Measurements from ENCODE around the gene CPTP.

Gene CPTP

DNA sequence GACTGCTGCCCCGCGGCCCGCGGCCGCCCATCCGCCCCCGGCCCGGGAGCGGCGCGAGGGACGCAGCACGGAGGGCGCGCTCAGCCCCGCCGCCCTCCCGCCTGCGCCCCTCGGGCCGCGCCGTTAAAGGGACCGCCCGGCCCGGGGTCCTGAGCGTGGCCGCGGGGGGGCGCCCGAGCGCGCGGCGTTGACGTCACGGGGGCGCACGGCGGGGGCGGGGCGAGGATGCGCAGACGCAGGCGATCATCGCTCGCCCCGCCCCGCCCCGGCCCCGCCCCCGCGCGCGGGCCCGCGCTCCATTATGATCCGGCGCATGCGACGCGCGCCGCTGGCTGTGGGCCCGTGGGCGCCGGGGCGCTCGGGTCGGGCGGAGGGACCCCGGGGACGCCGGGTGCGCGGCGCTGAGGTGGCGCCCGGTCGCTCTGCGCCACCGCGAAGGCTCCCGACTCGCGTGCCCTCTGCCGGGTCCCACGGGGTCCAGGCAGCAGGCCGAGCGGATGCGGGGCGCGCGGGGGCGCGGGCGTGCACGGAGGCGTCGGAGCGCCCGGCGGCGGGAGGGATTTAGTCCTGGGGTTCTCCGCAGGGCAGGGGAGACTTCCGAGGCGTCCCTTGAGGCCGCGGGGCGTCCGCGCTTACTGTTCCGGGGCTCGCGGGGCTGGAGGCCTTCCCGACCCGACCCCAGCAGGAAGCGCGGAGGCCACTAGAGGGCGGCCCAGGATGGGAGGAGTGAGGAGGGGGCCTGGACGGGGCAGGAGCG is 24.8 kb downstream of the CPTP start, which contains the start of gene DVL1:
DVL1 (minus strand) TSS at position 163 of the 757 bp plus-strand sequence. CDS start 353 bp downstream, outside the sequence.
- DNase-seq (ENCODE audit: low spot score), result peak; percentile 83

DNA sequence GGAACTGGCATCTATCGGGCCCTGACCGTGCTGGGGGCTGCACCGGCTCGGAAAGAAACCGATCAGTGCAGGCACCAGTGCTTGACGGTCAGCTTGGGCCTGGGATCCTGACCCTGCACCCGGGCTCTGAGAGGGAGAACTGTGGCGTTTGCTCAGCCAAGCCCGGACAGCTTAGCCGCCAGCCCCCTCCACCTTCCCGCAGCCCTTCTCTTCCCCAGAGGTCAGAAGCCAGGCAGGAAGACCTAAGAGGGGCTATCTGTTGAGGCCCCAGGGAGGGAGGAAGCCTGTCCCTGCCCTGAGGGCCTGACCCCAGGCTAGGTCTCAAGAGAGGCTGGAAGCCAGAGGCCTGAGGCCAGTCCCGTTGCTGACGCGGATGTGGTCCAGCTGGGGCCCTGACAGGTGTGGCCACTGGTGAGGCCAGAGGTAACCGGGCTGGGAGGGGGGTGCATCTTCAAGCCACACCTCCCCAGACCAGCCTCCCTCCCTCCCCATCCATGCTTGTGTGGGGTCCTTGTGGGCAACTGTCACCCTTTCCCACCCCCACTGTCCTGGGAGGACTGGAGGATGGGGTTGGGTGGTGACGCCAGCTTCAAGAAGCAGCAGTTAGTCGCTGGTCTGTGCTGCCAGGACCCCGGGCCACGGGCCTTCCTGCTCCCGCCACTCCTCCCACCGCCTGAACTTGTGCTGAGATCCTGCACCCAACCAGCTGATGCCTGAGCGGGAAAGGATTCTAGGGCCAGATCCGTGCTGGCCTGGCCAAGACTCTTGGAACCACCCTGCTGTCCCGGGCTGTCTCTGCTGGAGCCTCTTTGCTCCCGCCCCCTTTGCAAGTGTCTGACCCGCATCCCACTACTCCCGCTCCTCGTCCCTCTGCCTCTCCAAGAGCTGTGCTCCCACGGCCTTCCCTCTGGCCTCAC is 27.2 kb downstream of the CPTP start:
- peak; percentile 50 for DNase-seq (ENCODE audit: low spot score)

DNA sequence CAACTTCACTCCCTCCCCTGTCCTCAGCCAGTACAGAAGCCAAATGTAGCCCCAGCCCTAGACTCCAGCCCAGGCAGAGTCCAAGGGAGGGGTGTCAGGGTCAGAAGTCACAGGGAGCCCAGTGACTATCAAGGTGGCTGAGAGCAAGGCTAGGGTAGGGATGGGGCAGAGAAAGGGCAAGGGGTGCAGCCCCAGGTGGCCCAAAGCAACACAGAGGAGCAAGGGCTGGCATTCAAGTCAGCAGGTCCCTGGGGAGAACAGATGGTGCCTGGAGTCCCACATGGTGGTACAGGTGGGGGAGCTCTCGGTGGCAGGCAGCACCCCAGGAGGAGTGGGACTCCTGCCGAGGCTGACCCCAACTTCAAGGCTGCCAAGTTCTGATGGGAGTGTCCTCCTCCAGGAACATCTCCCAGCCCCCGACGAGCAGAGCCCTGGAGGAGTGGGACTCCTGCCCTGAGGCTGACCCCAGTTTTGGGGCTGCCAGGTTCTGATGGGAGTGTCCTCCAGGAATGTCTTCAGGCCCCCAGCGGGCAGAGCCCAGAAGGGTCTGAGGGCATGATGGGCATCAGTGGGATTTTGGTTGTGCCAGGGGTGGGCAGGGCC is 28.3 kb downstream of the CPTP start:
- no peak for DNase-seq (ENCODE audit: low spot score)

DNA sequence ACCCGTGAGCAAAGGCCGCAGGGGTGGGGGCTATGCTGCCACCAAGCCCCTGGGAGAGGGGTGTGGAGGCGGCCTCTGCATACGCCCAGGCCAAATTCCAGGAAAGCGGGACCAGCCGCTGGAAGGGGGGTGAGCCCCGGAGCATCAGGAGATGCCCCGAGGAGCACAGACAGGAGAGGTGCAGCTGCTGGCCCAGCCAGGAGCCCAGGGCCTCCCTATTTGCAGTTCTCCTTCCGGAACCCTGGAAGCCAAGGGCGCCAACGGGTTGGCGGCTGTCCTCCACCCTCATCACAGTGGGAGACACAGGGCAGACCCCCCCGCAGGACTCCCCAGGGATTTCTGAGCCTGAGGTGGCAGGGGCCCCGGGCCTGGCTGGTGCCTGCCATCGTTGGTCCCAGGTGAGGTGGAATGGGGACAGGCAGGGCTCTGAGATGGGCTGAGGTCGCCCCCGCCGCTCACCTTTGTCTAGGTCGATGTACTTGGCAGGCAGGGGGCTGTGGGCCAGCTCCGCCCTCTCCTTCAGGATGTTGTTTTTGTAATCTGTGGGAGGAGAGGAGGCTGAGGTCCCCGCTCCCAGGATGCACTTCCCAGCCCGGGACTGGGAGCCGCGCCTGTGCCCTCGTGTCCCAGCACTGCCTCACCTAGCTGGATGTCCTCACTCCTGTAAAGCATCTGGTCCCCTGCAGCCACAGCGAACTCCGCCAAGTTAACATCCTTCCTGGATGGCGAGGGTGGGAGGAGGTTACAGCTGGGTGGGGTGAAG is 29.0 kb downstream of the CPTP start:
- no peak for DNase-seq (ENCODE audit: low spot score)

DNA sequence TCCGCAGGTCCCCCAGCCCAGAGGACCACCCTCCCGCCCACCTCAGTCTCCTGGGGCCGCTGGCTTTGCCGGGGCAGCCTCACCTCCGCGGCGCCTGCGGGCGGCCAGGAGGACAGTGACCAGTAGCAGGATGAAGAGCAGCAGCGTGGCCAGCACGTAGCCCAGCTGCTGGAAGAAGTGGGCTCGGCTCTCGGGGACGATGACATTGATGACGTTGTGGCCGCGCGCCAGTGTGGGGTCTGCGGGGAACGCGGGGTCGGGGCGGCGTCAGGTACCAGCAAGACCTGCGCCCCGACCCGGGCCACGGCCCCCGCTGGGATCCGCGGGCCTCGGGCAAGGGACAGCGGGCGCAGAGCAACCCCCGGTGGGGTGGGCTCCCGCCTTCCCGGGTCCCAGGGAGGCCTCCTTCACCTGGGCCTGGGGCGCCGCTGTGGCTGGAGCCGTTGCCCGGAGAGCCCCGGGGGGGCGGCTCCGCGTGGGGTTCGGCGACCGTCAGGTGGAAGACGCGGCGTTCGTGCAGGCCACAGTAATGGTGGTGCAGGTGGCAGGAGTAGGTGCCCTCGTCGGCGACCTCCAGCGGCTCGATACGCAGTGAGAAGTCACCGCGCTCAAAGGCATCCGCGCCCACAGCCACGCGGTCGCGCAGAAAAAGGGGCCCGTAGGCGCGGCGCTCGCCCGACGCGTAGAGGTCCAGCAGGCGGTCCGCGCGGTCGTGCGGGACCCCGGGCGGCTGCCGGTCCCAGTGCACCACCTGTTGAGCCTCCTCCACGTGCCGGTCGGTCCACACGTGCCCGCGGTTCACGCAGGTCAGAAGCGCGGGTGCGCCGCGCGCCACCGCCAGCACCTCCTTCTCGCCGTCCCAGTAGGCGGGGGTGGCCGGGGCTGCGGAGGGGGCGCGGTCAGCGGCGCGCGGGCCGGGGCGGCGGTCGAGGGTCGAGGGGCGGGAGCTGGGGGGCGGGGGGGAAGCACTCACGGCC is 30.0 kb downstream of the CPTP start:
- DNase-seq (ENCODE audit: low spot score), result no peak

DNA sequence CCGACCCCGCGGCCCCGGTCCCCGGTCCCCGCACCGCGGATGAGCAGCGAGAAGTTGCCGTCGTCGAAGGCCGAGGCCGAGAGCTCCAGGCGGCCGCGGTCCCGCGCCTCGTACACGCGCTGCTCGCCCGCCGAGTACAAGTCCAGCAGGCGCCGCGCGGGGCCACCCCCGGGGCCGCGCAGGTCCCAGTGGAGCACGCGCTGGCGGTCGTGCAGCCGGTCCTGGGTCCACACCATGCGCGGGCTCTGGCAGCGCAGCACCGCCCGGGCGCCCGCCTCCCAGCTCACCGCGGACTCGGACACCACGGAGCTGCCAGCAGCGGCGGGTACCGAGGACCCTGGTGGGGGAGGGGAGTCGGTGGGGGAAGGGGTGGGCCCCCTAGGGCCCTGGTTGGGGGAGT is 30.8 kb downstream of the CPTP start:
- DNase-seq (ENCODE audit: low spot score), result no peak

DNA sequence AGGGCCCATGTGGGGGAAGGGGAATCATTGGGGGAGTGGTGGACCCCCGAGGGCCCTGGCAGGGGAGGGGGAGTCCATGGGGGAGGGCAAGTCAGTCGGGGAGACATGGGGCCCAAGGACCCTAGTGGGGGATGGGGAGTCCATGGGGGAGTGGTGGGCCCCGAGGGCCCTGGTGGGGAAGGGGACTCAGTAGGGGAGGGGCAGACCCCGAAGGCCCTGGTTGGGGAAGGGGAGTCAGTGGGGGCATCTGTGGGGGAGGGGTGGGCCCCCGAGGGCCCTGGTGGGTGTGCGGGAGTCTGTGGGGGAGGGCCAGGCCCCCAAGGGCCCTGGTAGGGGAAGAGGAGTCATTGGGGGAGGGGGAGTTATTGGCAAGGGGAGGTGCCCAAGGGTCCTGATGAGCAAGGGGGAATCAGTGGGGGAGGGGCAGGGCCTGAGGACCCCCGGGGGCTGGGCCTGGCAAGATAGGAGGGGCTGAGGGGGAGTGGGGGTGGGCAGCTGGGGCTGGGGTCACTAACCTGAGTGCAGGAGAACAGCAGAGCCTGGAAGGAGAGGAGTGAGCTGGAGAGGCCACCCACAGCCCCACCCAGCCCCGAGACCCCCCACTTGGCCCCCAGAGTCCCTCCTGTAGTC is 31.7 kb downstream of the CPTP start:
- DNase-seq (ENCODE audit: low spot score), result no peak

DNA sequence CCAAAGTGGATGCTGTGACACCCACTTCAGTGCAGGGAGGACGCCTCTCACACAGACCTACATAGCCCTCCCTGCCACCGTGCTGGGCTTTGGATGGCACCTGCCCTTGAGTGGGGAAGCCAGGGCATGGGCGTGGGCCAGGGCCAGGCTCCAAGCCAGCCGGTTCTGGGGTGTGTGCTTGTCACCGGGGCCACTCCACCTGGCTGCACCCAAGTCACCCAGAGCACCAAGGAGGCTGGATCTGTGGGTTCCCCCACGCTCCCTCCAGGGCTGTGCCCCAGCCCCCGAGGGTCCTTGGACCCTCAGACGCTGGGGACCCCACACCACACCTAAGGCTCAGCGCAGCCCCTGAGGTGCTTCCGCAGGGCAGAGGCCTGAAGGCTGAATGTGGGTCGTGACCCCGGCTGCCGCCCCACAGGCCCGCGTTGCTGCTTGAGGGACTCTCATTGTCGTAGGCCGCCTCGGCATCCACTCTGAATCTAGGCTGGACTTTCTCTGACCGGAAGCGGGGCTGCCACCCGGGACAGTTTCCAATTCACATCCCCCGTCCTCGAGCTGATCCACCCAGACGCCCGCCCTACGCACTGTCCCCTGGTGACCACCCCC is 32.3 kb downstream of the CPTP start:
- DNase-seq (ENCODE audit: low spot score), result no peak

DNA sequence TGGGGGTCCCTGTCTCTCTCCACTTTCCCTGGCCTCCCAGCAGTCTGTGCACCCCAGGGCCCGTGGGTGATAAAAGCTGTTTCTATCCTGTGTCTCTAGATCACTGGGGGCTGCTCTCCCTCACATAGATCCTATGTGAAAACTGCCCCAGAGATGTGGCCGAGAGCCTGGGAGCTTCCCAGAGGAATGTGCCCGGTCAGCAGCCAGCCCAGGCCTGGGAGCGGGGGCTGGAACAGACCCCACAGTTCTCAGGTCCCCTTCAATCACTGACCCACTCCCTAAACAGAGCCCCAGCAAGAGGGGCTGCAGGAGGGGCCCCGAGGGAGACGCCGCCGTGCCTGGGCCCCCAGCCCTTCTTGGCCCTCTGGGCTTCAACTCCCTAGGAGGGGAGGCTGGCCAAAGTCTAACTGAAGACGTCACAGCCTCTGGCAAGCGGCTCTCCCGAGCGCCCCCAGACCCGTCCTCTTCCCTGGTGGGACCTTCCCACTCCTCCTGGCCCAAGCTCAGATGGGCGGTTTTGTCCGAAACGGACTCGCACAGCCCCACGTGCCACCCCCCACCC is 33.4 kb downstream of the CPTP start:
- peak; percentile 24 for DNase-seq (ENCODE audit: low spot score)

DNA sequence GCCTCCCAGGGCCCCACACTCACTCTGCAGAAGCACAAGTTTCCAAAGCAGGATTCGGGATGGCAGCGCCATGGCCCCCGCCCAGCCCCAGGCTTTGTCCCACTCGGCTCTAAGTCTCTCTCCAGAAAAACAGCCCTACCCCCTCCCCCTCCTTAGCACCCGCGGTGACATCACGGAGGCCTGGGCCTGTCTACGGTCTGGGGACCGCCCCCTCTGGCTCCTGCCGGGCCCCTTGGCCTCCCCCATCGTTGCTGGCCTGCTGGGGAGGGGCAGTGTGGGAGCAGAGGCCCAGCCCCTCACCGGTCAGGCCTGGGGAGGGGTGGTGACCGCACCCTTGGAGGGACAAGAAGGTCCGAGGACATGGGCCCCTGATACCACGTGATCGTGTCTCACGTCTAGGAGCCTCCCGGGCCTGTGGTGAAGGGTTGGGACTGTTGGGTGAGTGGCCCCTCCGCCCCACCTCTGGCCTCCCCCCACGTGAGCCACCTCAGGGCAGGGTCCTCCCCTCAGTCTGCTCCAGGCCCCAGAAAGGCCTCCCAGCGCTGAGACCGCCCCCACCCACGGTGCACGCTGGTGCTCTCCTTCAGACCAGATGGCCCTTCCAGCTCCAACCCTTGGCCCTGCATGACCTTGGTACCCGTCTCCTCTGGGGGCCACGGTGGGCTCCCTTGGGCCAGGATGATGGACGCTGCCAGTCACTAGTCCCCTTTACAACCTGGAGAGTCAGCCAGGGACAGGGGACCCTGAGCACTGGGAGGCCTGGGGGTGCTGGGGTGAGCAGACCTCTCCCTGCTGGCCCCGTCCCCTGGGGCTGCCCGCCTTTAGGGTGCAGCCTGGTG is 34.0 kb downstream of the CPTP start, which contains the start of gene MXRA8:
MXRA8 (minus strand) TSS at position 123 of the 839 bp plus-strand sequence; CDS start at position 72, 51 bp downstream.
- DNase-seq (ENCODE audit: low spot score), result peak; percentile 92

DNA sequence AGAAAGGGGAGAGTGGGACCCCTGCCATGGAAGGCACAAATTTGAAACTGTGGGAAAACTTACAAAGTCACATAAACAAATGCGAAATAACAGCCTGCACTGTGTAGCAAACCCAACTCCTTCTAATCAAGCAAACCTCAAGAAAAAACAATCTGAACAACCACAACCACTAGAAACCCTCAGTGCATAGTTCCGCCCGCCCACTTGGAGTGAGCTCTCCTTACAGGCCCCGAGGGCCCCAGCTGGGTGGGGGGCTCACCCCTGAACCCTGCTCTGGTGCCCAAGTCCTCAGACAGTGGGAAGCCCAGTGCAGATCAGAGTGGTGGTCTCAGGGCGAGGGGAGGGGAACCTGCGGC is 34.7 kb downstream of the CPTP start:
- peak; percentile 53 for DNase-seq (ENCODE audit: low spot score)

DNA sequence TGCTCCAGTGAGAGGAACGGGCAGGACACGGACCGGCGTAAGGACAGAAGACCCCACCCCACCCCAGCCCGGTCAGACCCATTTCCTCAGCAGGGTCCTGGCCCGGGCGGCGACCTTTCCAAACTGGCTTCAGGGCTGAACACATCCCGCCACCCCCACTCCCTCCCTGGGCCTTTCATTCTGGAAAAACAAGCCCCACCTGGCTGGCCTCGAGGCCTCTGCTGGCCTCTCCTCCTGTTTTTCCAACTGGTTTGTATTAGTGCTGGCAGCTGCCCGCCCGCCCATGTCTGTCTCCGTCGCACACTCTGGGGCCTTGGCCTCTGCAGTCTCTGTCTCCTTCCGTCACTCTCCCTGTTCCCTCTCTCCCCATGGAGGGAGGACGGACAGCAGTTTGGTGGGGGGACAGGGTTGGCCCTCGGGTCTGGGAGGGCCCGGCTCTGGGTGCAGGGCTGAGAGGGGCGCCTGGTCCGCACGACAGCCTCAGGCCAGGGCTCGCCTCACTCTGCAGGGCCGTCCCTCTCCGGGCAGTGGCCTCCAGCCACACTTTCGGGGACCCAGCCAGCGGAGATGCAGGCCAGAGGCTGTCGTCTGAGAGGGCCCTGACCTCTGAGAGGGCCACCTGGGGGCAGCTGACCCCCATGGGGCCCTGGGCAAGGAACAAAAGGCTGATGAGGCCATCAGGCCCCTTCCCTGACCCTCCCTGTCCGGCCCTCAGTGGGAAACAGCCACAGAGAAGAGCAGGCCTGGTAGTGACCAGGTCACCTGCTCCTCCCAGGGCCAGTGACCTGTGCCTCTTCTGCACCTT is 35.3 kb downstream of the CPTP start:
- DNase-seq (ENCODE audit: low spot score), result peak; percentile 66

DNA sequence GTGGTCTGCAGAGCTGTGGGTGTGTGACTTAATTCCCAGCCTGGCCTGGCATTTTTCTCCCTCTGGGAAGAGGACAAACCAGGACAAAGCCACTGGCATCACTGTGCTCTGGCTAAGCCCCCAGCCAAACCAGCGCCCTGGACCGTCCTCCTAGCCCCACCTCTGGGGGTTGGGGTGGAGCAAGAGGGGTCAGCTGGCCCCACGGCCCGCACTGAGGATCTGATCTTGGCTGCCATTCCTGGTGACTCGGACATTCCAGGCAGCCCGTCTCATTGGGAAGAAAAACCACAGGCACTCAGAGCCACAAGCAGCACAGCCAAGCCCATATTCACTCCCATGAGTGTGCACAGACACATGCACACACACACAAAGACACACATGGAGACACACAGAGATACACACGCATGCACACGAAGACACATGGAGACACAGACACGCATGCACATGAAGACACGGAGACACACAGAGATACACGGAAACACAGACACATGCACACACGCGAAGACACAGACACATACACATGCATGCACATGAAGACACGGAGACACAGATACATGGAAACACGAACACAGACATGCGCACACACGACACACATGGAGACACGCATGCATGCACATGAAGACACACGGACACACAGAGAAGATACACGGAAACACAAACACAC is 36.0 kb downstream of the CPTP start:
- peak; percentile 96 for DNase-seq (ENCODE audit: low spot score)

DNA sequence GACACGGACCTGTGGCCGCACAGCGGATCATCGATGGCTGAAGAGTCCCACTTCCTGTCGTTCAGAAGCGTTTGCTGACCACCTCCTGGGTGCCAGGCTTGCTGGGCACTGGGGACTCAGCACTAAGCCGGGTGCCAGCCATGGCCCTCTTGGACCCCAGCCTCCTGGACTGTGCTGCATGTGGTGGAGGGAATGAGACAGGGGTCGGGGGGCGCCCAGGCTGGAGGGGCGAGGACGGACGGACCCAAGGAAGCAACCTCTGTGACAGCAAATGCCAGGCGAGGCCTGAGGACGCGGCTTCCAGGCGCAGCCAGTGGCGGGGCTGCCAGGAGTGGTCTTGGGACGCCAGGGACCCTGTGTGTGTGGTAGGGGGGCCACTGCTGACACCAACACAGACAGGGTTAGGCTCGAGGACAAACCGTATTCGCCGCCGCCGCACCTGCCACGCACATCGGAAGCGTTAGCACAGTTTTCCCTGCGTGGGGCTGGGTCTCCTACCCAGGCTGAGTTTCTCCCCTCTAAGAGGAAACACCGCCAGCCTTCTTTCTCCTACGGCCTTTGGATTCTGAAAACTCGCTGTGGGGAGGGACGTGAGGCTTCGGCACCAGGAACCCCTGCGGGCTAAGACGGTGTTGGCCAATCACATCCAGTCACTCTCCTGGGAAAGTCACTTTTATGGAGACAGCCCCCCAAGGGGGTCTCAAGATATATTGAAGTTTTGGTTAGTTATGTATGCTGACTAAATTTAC is 36.8 kb downstream of the CPTP start:
- no peak for DNase-seq (ENCODE audit: low spot score)

DNA sequence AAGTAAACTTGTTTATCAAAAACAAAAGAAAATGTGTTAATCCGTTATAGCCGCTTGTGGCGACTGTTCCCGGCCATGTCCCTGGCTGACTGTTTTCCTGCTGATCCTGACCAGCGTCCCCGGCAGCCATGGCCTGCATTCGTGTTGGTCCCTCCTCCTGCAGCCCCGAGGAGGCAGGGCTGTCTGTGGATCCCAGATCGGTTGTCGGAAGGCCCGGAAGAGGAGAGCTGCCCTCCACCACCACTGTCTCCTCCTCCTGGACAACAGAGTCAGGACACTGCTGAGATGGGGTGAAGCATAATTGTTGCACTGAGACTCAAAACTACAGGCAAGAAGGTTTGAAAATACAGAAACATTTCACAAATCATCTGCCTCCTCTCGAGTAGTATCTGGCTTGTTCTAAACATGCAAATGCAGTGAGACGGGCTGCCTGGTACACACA is 37.4 kb downstream of the CPTP start:
- DNase-seq (ENCODE audit: low spot score), result peak; percentile 80

DNA sequence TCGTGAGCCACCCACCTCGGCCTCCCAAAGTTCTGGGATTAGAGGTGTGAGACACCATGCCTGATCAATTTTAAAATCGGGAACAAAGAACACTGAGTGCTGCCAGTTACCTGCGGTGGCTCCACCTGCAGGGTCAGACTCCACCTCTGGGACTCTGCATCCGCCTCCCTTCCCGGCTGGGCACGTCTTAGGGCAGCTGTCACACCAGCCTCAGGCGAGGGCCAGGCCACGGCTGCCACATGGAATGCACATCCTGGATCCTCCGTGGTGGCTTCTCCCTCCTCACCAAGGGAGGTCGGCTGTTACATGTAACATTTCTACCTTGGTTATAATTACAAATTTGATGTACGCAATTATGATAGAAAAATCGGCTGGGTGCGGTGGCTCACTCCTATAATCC is 39.7 kb downstream of the CPTP start:
- no peak for DNase-seq (ENCODE audit: low spot score)
